OCI-LY1 (cell line): Measurements from ENCODE around the gene CLEC16A.
A peak's percentile ranks its signal among the peaks of the same experiment; 100 is the strongest.
"Not testable (repeated sequence)": the region's sequence is repeated elsewhere in the genome, so short reads cannot be mapped to it uniquely, and the experiment has no call there.

Experiments
- H2AFZ ChIP-seq: fragments of 200-600 bp; sonication (generic), shearing (Covaris generic); 2 replicates; pipeline ENCODE4 v1.6.0; 2014; ENCODE audit warnings: antibody characterized with exemption, mild to moderate bottlenecking, low read length
- H3F3A ChIP-seq: fragments of 200-600 bp; sonication (generic), shearing (Covaris generic); 2 replicates; pipeline ENCODE4 v1.6.0; 2014; ENCODE audit warnings: mild to moderate bottlenecking, antibody characterized with exemption, low read length, moderate library complexity; ENCODE audit not compliant: insufficient read depth
- H3K27ac ChIP-seq: fragments of 200-600 bp; sonication (generic); 2 replicates; pipeline ENCODE4 v1.5.1; 2014; ENCODE audit warnings: low read length, mixed run types, mild to moderate bottlenecking, low read depth; ENCODE audit not compliant: poor library complexity, severe bottlenecking
- H3K27me3 ChIP-seq: fragments of 200-600 bp; sonication (generic); 2 replicates; pipeline ENCODE4 v1.6.0; 2014; ENCODE audit warnings: antibody characterized with exemption, mild to moderate bottlenecking, low read length, moderate library complexity; ENCODE audit not compliant: insufficient read depth
- H3K36me3 ChIP-seq: fragments of 200-600 bp; sonication (generic); 2 replicates; pipeline ENCODE4 v1.6.1; 2014; ENCODE audit warnings: mild to moderate bottlenecking, antibody characterized with exemption, low read length, moderate library complexity, mixed read lengths; ENCODE audit not compliant: insufficient read depth
- H3K4me1 ChIP-seq: fragments of 200-600 bp; sonication (generic); 2 replicates; pipeline ENCODE4 v1.5.1; 2014; ENCODE audit warnings: mild to moderate bottlenecking, low read length, moderate library complexity; ENCODE audit not compliant: insufficient read depth, severe bottlenecking
- H3K4me2 ChIP-seq: fragments of 200-600 bp; sonication (generic), shearing (Covaris generic); 2 replicates; pipeline ENCODE4 v1.6.1; 2014; ENCODE audit warnings: low read length
- H3K4me3 ChIP-seq: fragments of 200-600 bp; sonication (generic); 2 replicates; pipeline ENCODE4 v1.5.1; 2014; ENCODE audit warnings: low read length, low read depth, mild to moderate bottlenecking, mixed read lengths; ENCODE audit not compliant: poor library complexity, severe bottlenecking
- H3K79me2 ChIP-seq: fragments of 200-600 bp; shearing (Covaris generic); 2 replicates; pipeline ENCODE4 v1.6.1; 2016; ENCODE audit warnings: mixed run types, low read length, mixed read lengths; ENCODE audit not compliant: insufficient read depth
- H3K9ac ChIP-seq: fragments of 200-600 bp; sonication (generic), shearing (Covaris generic); 2 replicates; pipeline ENCODE4 v1.6.1; 2014; ENCODE audit warnings: mild to moderate bottlenecking, low read length, mixed read lengths
- H3K9me2 ChIP-seq: fragments of 200-600 bp; sonication (generic), shearing (Covaris generic); 2 replicates; pipeline ENCODE4 v1.6.1; 2014; ENCODE audit warnings: low read depth, mild to moderate bottlenecking, low read length, mixed read lengths
- H3K9me3 ChIP-seq: fragments of 200-600 bp; shearing (Covaris generic); 2 replicates; pipeline ENCODE4 v1.6.1; 2014; ENCODE audit warnings: low read length, mixed read lengths
- H4K20me1 ChIP-seq: fragments of 200-600 bp; sonication (generic), shearing (Covaris generic); 2 replicates; pipeline ENCODE4 v1.6.0; 2016; ENCODE audit warnings: mild to moderate bottlenecking, low read length; ENCODE audit not compliant: insufficient read depth
- EZH2 ChIP-seq: fragments of 200-600 bp; sonication (generic), shearing (Covaris generic); IDR thresholded peaks from 2 replicates; pipeline ENCODE4 v1.8.0; 2017; ENCODE audit warnings: borderline replicate concordance, mixed run types, mild to moderate bottlenecking, antibody characterized with exemption, low read length, moderate library complexity, mixed read lengths
- TF ChIP-seq, protein P1 (sequence below): fragments of 200-600 bp; sonication (generic), shearing (Covaris generic); IDR thresholded peaks from 2 replicates; pipeline ENCODE4 v1.5.1; 2017; ENCODE audit warnings: mild to moderate bottlenecking, antibody characterized with exemption, low read length, moderate library complexity, mixed read lengths

The CLEC16A gene

DNA sequence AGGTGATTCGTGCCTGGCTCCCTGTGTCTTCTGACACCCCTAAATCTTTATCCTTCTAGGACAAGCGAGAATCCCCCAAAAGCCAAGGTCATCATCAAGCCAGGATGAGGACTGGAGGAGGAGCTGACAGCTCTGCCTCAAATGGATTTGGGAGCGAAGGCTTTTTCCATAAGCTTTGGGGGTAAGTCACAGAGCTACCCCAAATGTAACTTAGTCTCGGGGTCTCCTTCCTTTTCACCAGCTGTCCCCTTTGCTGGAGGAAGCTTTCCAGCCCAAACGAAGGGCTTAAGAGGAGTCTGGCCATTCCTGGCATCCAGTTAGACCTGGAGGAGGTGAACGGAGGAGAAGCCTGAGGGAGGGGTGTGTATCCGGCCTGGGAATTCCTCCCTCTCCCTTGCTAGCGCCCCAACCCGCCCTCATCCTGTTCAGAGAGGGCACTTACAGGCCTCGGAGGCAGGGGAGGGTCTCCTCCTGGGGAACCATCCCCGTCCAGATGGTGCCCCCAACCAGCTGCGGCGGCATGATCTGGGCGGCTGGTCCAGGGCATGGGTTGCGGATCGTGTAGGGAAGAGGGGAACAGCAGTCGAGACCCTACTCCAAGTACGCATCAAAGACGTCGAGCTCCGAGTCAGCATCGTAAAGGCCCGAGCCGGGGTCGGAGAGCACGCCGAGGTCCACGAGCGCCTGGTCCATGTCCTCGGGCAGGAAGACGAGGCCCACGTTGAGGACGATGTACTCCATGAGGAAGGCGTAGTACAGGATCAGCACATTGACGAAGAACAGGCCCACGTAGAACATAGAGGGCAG is 3.0 kb upstream of the CLEC16A start:
- no peaks in the 10 kb centered on the region for H3F3A ChIP-seq
- H3K27me3 ChIP-seq = no peaks in the 10 kb centered on the region
- no peaks in the 10 kb centered on the region for H4K20me1 ChIP-seq
- peak overlapping the region; percentile 71; the same call in 1 of the 2 replicates for H3K9ac ChIP-seq
- H3K79me2 ChIP-seq = peaks cover 14% of the 10 kb centered on the region
- peaks cover 13% of the 10 kb centered on the region; the same call in 1 of the 2 replicates for H3K36me3 ChIP-seq
- H3K27ac ChIP-seq = no peak overlapping the region
- H3K9me3 ChIP-seq = no peaks in the 10 kb centered on the region
- no peak for TF ChIP-seq EZH2
- TF ChIP-seq, protein P1, sequence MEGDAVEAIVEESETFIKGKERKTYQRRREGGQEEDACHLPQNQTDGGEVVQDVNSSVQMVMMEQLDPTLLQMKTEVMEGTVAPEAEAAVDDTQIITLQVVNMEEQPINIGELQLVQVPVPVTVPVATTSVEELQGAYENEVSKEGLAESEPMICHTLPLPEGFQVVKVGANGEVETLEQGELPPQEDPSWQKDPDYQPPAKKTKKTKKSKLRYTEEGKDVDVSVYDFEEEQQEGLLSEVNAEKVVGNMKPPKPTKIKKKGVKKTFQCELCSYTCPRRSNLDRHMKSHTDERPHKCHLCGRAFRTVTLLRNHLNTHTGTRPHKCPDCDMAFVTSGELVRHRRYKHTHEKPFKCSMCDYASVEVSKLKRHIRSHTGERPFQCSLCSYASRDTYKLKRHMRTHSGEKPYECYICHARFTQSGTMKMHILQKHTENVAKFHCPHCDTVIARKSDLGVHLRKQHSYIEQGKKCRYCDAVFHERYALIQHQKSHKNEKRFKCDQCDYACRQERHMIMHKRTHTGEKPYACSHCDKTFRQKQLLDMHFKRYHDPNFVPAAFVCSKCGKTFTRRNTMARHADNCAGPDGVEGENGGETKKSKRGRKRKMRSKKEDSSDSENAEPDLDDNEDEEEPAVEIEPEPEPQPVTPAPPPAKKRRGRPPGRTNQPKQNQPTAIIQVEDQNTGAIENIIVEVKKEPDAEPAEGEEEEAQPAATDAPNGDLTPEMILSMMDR = no peak
- H3K4me3 ChIP-seq = peak overlapping the region; percentile 71
- peak overlapping the region; percentile 86 for H3K4me2 ChIP-seq
- H2AFZ ChIP-seq = no peak overlapping the region
- H3K9me2 ChIP-seq = no peaks in the 10 kb centered on the region
- peaks cover 59% of the 10 kb centered on the region for H3K4me1 ChIP-seq

DNA sequence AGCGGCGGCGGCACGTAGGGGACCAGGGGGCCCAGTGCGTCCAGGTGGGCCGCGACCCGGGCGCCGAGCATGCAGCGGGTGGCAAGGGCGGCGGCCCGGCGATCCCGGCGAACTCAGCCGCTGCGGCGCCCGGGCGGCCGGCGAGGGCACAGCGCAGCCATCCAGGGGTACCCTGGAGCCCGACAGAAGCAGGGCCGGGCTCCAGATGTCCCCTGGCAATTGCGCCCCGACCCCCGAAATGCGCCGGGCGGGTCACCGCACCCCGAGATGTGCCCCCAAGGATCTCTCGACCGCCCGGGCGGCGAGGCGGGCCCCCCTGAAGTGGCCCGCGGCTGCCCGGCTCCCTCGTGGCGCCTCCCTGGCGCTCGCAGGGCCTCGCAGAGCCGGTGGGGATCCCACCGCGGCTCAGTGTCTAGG is 2.4 kb upstream of the CLEC16A start:
- Histone ChIP-seq H3K4me3 (peak overlapping the region; percentile 71), H3K4me2 (peak overlapping the region; percentile 86), H3K4me1 (peaks cover 65% of the 10 kb centered on the region), H3K9ac (peak overlapping the region; percentile 71), H3K79me2 (peaks cover 16% of the 10 kb centered on the region)
- not testable (repeated sequence) for H3K27ac ChIP-seq, H3K9me3 ChIP-seq, H3F3A ChIP-seq, H3K27me3 ChIP-seq, H2AFZ ChIP-seq, H4K20me1 ChIP-seq, H3K36me3 ChIP-seq, H3K9me2 ChIP-seq

DNA sequence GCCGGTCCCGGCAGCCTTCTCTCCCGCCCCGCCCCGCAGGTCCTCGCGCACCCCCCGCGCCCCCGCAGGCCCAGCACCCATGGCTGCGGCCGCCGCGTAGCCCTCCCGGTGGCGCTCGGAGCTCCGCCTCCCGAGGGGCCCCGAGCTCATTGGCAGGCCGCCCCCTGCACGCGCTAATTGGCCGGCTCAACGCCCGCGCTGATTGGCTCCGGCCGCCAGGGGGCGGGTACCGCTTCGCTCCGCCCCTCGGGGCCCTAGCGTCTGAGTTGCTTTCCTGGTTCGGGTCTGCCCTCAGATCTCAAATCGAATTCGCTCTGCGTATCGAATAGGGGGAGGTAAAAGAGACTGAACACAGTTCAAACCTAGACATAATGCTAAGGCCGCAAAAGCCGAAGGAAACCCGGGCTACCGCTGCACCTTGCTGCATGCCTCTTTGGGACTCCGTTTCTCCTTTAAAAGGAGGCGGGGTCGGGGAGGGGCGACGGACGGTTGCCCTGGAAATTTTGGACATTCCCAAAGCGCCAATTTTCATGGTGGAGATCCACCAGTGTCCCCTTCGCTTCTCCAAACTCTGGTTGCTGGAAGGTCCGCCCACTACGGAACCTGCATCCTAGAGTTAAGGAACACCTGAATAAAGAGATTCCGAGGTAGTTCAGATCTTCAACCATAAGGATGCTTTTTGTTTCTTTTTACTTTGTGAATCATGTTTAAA is 1.9 kb upstream of the CLEC16A start, which contains the start of gene DEXI:
TSS of gene DEXI (minus strand) at position 117 of the 712 bp plus-strand sequence. CDS start 463 bp downstream, outside the sequence.
- Histone ChIP-seq H3K4me1 (peaks cover 71% of the 10 kb centered on the region), H4K20me1 (no peaks in the 10 kb centered on the region), H3K9me2 (no peaks in the 10 kb centered on the region), H3K9me3 (no peaks in the 10 kb centered on the region), H3F3A (no peaks in the 10 kb centered on the region), H3K4me2 (peak within 1 kb of the TSS; percentile 86), H3K4me3 (peak within 1 kb of the TSS; percentile 71), H2AFZ (no peak within 1 kb of the TSS; the same call in 1 of the 2 replicates), H3K9ac (peak within 1 kb of the TSS; percentile 71), H3K79me2 (peaks cover 16% of the 10 kb centered on the region), H3K27me3 (no peaks in the 10 kb centered on the region), H3K36me3 (peaks cover 8% of the 10 kb centered on the region; the same call in 1 of the 2 replicates), H3K27ac (no peak within 1 kb of the TSS)
- TF ChIP-seq EZH2 = no peak
- TF ChIP-seq, protein P1 = no peak
